Measurements from ENCODE around the gene GAB2.

GAB2 gene

DNA sequence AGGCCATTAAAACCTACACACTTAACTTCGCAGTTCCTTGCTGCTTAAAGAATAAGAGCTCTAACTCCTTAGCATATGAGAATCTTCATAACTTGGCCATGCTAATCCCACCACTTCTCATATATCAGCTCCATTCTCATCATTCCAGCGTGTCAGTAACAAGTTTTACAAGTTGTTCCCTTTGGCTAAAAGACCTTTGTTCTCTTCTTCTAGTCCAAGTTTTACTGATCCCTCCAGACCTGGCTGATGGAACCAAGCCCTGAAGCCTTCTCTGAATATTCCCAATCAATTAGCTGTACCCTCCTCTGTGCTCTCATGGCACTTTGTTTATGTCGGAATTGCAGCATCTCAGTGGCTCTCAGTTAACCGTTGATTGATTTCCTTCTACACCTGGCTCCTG is 35.8 kb downstream of the GAB2 start:
- H3K4me3 ChIP-seq (ENCODE audit: low read depth, low read length): no peak overlapping the region
- no peak overlapping the region for H2AFZ ChIP-seq (ENCODE audit: low read length, unreplicated experiment)
- H3K27me3 ChIP-seq (ENCODE audit: insufficient read depth, low read length): no peaks in the 10 kb centered on the region
- no peaks in the 10 kb centered on the region for H3K36me3 ChIP-seq (ENCODE audit: insufficient read depth, low read length)
- peaks cover 2% of the 10 kb centered on the region for H3K79me2 ChIP-seq (ENCODE audit: control insufficient read depth, insufficient read depth, low read length, unreplicated experiment)
- peaks cover 5% of the 10 kb centered on the region for H3K4me1 ChIP-seq (ENCODE audit: control insufficient read depth, insufficient read depth, low read length, unreplicated experiment)
- no peak overlapping the region for H3K27ac ChIP-seq (ENCODE audit: low read depth, low read length)

DNA sequence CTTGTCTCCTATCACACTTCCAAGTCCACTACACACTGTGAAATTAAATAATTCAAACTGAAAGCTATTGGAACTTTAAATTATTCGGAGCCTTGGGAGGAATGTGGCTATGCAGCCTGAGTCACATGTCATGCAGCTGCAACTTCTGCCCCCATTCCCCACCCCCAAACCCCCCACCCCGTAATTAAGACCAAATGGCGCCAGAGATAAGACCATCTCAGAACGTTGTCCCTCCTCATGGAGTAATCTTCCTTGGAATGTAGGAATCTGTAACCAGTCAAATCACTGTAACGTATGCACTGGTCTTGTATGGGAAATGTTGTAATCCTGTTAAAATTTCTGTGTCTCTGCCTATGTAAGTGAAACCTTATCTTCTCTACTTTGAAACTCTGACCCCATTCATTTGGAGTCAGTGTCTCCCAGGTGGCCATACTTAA is 37.0 kb downstream of the GAB2 start:
- H3K27me3 ChIP-seq (ENCODE audit: insufficient read depth, low read length): no peaks in the 10 kb centered on the region
- peaks cover 5% of the 10 kb centered on the region for H3K4me1 ChIP-seq (ENCODE audit: control insufficient read depth, insufficient read depth, low read length, unreplicated experiment)

DNA sequence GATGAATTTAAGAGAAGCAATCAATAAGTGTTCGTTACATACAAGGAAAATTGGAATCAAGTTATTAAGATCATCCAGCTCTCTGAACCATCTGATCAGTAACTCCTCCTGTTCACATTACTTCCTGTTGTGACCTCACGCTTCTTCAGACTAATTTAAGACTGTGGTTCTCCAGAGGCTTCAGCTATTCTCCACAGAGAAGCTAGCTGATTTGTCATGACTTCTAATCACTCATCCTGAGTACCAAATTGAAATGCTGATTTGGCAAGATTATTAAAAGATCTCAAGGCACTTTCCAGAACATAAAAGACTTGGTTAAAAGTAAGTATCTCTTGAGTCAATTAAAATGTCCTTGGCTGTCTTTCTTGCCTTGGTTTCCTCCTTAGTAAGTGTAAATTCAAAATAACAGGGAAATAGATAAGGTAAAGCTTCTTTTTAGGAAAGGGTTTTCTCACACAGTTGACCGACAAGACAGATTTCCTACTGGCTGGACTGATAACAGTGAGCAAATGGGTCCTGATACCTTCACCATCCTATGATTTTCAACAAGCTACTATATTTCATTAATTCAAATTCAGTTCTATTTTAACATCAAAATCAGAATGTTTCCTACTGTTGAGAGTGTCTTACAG is 38.5 kb downstream of the GAB2 start:
- H3K36me3 ChIP-seq (ENCODE audit: insufficient read depth, low read length): no peaks in the 10 kb centered on the region
- H3K4me1 ChIP-seq (ENCODE audit: control insufficient read depth, insufficient read depth, low read length, unreplicated experiment): peaks cover 5% of the 10 kb centered on the region
- no peak overlapping the region for H3K4me3 ChIP-seq (ENCODE audit: low read depth, low read length)
- no peak overlapping the region for H3K27ac ChIP-seq (ENCODE audit: low read depth, low read length)
- H2AFZ ChIP-seq (ENCODE audit: low read length, unreplicated experiment): no peak overlapping the region
- H3K27me3 ChIP-seq (ENCODE audit: insufficient read depth, low read length): no peaks in the 10 kb centered on the region
- peaks cover 2% of the 10 kb centered on the region for H3K79me2 ChIP-seq (ENCODE audit: control insufficient read depth, insufficient read depth, low read length, unreplicated experiment)

More for the DNA sequence above, 37.0 kb downstream of the GAB2 start:
- Histone ChIP-seq H2AFZ (ENCODE audit: low read length, unreplicated experiment) (no peak overlapping the region), H3K36me3 (ENCODE audit: insufficient read depth, low read length) (no peaks in the 10 kb centered on the region), H3K4me3 (ENCODE audit: low read depth, low read length) (peak overlapping the region; percentile 14; the same call in 1 of the 2 replicates), H3K79me2 (ENCODE audit: control insufficient read depth, insufficient read depth, low read length, unreplicated experiment) (peaks cover 2% of the 10 kb centered on the region), H3K27ac (ENCODE audit: low read depth, low read length) (no peak overlapping the region)

DNA sequence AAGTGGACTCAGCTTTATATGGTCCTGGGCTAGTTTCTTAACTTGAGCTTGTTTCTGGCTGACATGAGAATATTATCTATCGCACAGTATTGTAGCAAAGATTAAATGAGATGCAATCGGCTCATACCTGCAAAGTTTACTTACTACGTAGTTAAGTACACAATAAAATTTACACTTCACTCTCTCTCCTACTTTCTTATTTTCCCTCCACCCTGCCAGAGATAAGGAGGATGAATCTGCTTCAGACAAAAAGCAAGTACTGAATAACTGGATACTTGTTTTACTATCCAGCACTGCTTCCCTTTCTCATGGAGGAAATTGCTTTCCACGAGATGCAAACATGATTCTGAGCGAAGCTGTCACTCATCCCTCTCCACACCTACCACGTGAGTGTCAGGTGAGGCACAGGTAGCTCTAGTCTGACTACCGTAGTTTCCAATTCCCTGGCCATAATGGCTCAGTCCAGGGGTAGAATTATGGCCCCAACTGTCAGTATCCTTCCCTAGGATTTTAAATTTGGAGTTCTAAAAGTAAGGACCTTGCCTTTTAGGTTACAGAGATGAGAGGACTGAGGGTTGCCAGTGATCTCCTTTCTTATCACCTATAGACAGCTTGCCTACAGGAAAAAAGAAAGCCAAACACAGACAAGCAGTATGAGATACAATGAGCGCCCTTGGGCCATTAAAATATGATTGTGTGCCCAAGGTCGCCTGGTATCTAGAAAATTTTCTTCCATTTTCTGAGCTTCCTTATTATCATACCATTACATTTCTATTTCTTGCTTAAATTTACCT is 39.8 kb downstream of the GAB2 start:
- no peaks in the 10 kb centered on the region for H3K36me3 ChIP-seq (ENCODE audit: insufficient read depth, low read length)
- H3K4me1 ChIP-seq (ENCODE audit: control insufficient read depth, insufficient read depth, low read length, unreplicated experiment): peaks cover 5% of the 10 kb centered on the region
- H3K4me3 ChIP-seq (ENCODE audit: low read depth, low read length): no peak overlapping the region
- H3K27ac ChIP-seq (ENCODE audit: low read depth, low read length): no peak overlapping the region
- no peaks in the 10 kb centered on the region for H3K27me3 ChIP-seq (ENCODE audit: insufficient read depth, low read length)
- no peaks in the 10 kb centered on the region for H3K79me2 ChIP-seq (ENCODE audit: control insufficient read depth, insufficient read depth, low read length, unreplicated experiment)
- no peak overlapping the region for H2AFZ ChIP-seq (ENCODE audit: low read length, unreplicated experiment)

DNA sequence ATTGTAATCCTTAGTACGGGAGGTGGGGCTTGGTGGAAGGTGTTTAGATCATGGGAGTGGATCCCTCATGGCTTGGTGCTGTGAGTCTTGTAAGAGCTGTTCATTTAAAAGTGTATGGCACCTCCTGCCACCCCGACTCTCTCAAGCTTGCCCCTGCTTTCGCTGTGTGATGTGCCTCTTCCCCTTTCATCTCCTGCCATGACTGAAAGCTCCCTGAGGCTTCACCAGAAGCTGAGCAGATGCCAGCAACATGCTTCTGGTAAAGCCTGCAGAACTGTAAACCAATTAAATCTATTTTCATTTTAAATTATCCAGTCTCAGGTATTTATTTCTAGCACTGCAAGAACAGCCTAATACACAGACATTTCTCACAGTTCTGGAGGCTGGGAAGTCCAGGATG is 40.8 kb downstream of the GAB2 start:
- H3K27ac ChIP-seq (ENCODE audit: low read depth, low read length): no peak overlapping the region

DNA sequence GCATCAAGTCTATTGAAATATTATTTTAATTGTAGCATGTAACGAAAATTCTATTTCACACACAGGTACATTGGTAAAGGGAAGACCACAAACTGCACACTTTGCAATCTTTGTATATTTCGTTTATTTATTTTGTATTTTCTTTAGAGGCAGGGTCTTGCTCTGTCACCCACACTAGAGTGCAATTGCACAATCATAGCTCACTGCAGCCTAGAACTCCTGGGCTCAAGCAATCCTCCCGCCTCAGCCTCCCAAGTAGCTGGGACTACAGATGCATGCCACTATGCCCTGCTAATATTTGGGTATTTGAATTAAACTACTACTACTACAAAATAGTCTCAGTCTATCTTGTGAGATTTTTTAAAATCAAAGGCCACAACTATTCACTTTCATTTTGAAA is 42.7 kb downstream of the GAB2 start:
- Histone ChIP-seq H2AFZ (ENCODE audit: low read length, unreplicated experiment) (no peak overlapping the region), H3K27me3 (ENCODE audit: insufficient read depth, low read length) (no peaks in the 10 kb centered on the region), H3K27ac (ENCODE audit: low read depth, low read length) (no peak overlapping the region), H3K4me3 (ENCODE audit: low read depth, low read length) (no peak overlapping the region), H3K79me2 (ENCODE audit: control insufficient read depth, insufficient read depth, low read length, unreplicated experiment) (peaks cover 3% of the 10 kb centered on the region), H3K4me1 (ENCODE audit: control insufficient read depth, insufficient read depth, low read length, unreplicated experiment) (peaks cover 10% of the 10 kb centered on the region), H3K36me3 (ENCODE audit: insufficient read depth, low read length) (no peaks in the 10 kb centered on the region)

More for the DNA sequence above, 40.8 kb downstream of the GAB2 start:
- no peaks in the 10 kb centered on the region for H3K27me3 ChIP-seq (ENCODE audit: insufficient read depth, low read length)
- H2AFZ ChIP-seq (ENCODE audit: low read length, unreplicated experiment): no peak overlapping the region
- no peaks in the 10 kb centered on the region for H3K79me2 ChIP-seq (ENCODE audit: control insufficient read depth, insufficient read depth, low read length, unreplicated experiment)
- no peak overlapping the region for H3K4me3 ChIP-seq (ENCODE audit: low read depth, low read length)
- no peaks in the 10 kb centered on the region for H3K36me3 ChIP-seq (ENCODE audit: insufficient read depth, low read length)
- peaks cover 5% of the 10 kb centered on the region for H3K4me1 ChIP-seq (ENCODE audit: control insufficient read depth, insufficient read depth, low read length, unreplicated experiment)

DNA sequence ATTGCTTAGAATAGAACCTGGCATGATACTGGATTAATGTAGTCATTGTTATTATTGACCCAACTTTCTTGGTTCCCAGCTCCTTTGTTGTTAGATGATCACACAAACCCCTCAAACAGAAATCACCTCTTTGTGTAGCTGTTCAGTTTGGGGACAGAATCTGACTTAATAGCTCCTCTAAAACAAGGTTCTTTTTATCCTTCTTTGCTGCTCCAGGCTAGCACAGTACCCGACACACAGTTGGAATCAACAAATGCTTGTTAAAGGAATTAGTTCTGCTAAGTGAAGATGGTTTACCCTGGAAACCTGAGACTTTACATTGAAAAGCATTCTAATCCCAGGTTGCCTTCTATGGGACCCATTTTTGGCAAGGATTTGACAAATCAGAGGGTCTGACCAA is 43.9 kb downstream of the GAB2 start:
- Histone ChIP-seq H3K36me3 (ENCODE audit: insufficient read depth, low read length) (no peaks in the 10 kb centered on the region), H2AFZ (ENCODE audit: low read length, unreplicated experiment) (no peak overlapping the region), H3K4me1 (ENCODE audit: control insufficient read depth, insufficient read depth, low read length, unreplicated experiment) (peaks cover 10% of the 10 kb centered on the region), H3K79me2 (ENCODE audit: control insufficient read depth, insufficient read depth, low read length, unreplicated experiment) (peaks cover 3% of the 10 kb centered on the region), H3K4me3 (ENCODE audit: low read depth, low read length) (no peak overlapping the region), H3K27me3 (ENCODE audit: insufficient read depth, low read length) (no peaks in the 10 kb centered on the region), H3K27ac (ENCODE audit: low read depth, low read length) (no peak overlapping the region)

DNA sequence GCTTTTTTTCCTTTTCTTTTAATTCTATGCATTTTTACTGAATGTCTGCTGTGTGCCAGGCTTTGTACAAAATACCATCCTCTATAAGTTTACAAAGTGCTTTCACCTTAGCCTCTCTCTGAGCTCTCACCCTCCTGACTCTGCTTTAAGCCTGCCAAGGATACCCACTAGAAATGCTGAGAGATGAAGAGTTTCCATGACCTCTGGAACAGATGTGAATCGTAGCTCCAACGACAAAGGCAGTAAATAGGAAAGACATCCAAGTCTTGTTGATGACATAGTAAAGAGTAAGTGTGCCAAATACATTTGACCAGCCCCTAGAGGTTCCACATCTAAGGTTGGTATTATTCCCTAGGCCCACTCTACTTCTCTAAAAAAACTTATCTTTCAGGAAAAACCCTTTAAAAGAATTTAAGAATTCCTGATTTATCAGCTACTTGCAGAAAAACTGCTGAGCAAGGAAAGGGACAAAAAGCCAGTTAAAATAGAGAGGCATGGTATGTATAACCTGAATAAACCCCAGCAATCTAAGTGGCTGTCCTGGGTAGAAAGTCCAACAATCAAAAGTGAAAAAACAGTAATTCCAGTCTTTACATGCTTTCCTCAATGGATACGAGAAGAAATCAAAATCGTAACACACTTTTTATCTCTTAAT is 45.4 kb downstream of the GAB2 start:
- Histone ChIP-seq H2AFZ (ENCODE audit: low read length, unreplicated experiment) (peak overlapping the region; percentile 44), H3K79me2 (ENCODE audit: control insufficient read depth, insufficient read depth, low read length, unreplicated experiment) (peaks cover 3% of the 10 kb centered on the region), H3K4me1 (ENCODE audit: control insufficient read depth, insufficient read depth, low read length, unreplicated experiment) (peaks cover 10% of the 10 kb centered on the region), H3K36me3 (ENCODE audit: insufficient read depth, low read length) (no peaks in the 10 kb centered on the region), H3K27me3 (ENCODE audit: insufficient read depth, low read length) (no peaks in the 10 kb centered on the region), H3K4me3 (ENCODE audit: low read depth, low read length) (no peak overlapping the region), H3K27ac (ENCODE audit: low read depth, low read length) (no peak overlapping the region)

DNA sequence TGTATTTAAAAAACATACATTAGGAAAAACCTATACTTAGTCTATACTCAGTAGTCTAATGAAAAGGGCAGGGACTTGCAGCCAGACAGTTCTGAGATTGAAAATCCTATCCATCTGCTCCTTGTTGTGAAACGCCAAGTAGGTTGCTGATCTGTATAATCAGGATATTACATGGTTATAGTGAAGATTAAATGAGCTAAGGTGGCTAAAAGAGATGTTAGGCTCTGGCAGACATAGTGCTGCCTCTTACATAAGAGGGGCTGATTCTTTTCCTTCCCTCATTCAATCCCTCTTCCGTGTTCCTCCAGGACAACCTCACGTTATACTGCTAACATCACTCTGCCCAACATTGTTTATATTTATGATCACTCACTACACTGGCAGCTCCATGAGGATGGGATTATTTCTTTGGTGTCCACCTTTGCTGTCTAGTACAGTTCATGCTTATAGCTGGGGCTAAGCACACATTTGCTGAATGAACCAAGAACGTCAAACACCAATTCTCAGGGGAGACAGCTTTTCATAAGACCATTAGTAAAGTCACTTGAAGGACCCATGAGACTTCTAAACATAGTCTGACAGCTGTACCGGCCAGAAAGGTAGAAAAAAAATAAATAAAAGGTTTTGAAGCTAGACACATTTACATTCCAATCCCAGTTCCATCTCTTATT is 46.3 kb downstream of the GAB2 start:
- Histone ChIP-seq H3K27ac (ENCODE audit: low read depth, low read length) (no peak overlapping the region), H3K4me1 (ENCODE audit: control insufficient read depth, insufficient read depth, low read length, unreplicated experiment) (peaks cover 10% of the 10 kb centered on the region), H3K4me3 (ENCODE audit: low read depth, low read length) (no peak overlapping the region), H2AFZ (ENCODE audit: low read length, unreplicated experiment) (peak overlapping the region; percentile 21), H3K36me3 (ENCODE audit: insufficient read depth, low read length) (no peaks in the 10 kb centered on the region), H3K27me3 (ENCODE audit: insufficient read depth, low read length) (no peaks in the 10 kb centered on the region), H3K79me2 (ENCODE audit: control insufficient read depth, insufficient read depth, low read length, unreplicated experiment) (peaks cover 3% of the 10 kb centered on the region)

DNA sequence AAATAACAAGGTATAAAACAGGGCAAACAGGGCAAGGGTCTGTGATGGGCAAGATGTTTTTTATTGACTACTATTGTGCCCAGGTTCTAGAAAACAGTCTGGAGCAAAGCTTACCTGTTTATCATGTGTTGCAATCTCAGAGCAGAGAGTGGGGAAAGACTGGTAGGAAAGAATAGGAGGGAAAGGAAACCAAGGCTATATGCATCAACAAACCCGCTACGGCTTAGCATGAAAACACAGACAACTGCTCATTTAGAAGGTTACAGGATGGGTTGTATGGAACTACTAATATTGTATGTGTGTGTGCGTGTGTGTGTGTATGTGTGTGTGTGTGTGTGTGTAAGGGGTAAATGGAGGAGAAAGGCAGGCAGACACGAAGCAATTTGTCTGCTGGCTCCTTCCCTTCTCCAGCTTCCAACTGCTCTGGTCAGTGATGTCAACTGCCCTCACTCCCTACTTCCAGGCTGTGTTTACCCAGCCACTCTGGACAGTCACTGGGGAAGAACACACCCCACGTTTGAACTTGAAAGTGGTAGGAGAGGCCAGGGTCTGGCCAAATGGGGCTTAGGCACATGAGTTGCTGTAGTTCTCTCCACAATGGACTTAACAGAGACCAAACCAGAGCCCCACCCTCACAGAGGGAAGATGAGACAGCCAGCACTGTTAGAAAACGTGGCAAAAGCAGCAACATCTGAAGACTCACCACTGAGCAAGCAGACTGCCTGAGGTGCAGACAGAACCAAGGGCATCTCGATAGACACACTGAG is 47.0 kb downstream of the GAB2 start:
- Histone ChIP-seq H3K4me3 (ENCODE audit: low read depth, low read length) (no peak overlapping the region), H3K27ac (ENCODE audit: low read depth, low read length) (no peak overlapping the region), H3K79me2 (ENCODE audit: control insufficient read depth, insufficient read depth, low read length, unreplicated experiment) (peaks cover 3% of the 10 kb centered on the region)

More for the DNA sequence above, 47.0 kb downstream of the GAB2 start:
- Histone ChIP-seq H3K4me1 (ENCODE audit: control insufficient read depth, insufficient read depth, low read length, unreplicated experiment) (peaks cover 14% of the 10 kb centered on the region), H3K36me3 (ENCODE audit: insufficient read depth, low read length) (no peaks in the 10 kb centered on the region), H2AFZ (ENCODE audit: low read length, unreplicated experiment) (peak overlapping the region; percentile 21), H3K27me3 (ENCODE audit: insufficient read depth, low read length) (no peaks in the 10 kb centered on the region)
